Left lung (tissue), 10 donors: Measurements from ENCODE around the gene GNAT1. TPM values are rescaled to one million over a fixed set of nuclear protein-coding genes. Genes with fewer than 3 reads are reported as not detected.

Experiments used
- ATAC-seq: fragments of 200-7000 bp; cut with Tn5 transposase; one replicate; pipeline ENCODE4 v1.9.1; 2020; ENCODE audit warnings: moderate library complexity
- DNase-seq, 4 donors: peaks; one replicate each; pipeline ENCODE4 v3.0.0-alpha.2; 2013 to 2020
- H3K27ac ChIP-seq, 2 donors: fragments of 200-600 bp; sonication (generic) in 1 of 2; one replicate each; pipeline versions ENCODE4 v1.5.0 to v1.8.0; 2020 to 2021
- H3K27me3 ChIP-seq, 2 donors: fragments of 200-600 bp; sonication (generic) in 1 of 2; one replicate each; pipeline versions ENCODE4 v1.5.0 to v1.8.0; 2020 to 2021
- H3K36me3 ChIP-seq, 2 donors: fragments of 200-600 bp; sonication (generic) in 1 of 2; one replicate each; pipeline versions ENCODE4 v1.5.0 to v1.8.0; 2020 to 2021
- H3K4me1 ChIP-seq, 2 donors: fragments of 200-600 bp; one replicate each; pipeline ENCODE4 v1.8.0; 2021
- H3K4me3 ChIP-seq, 2 donors: fragments of 200-600 bp; sonication (generic) in 1 of 2; one replicate each; pipeline versions ENCODE4 v1.5.0 to v1.8.0; 2020 to 2021; ENCODE audit warnings: mild to moderate bottlenecking in 1 of 2
- H3K9me3 ChIP-seq, 2 donors: fragments of 200-600 bp; sonication (generic) in 1 of 2; one replicate each; pipeline versions ENCODE4 v1.5.0 to v1.8.0; 2020 to 2021
- intact Hi-C, 2 donors: fragments of 100-400 bp; cut with DNase I; formaldehyde crosslinking; loops; one replicate each; pipeline versions ENCODE4 v1.11.2 to v1.14.2; 2022
- polyA plus RNA-seq, 6 donors: library from polyadenylated mRNA; unstranded; fragments of 120-200 nt; gene quantifications; one replicate each; pipeline ENCODE4 v1.2.1, GENCODE V29; 2013; ENCODE audit not compliant: insufficient read length in 6 of 6
- total RNA-seq, 2 donors: library from RNA; stranded (reverse); fragmentation: NEBNext Ultra II Directional; extraction: Animal tissue kit (Norgen Biotek cat#: 25700); gene quantifications; one replicate each; pipeline ENCODE4 v1.2.1, GENCODE V29; 2021
- TF ChIP-seq, protein P1 (sequence below), 2 donors: fragments of 200-600 bp; sonication (generic) in 1 of 2; IDR thresholded peaks; one replicate each; pipeline versions ENCODE4 v1.5.0 to v1.8.0; 2021; ENCODE audit warnings: antibody characterized with exemption in 2 of 2
- donor health status: DM: no; HTN: yes; CAD: no.
- donor health status: DM: no; HTN: no; CAD: no.

GNAT1 gene
- total and polyA plus RNA-seq, 8 donors = not detected

DNA sequence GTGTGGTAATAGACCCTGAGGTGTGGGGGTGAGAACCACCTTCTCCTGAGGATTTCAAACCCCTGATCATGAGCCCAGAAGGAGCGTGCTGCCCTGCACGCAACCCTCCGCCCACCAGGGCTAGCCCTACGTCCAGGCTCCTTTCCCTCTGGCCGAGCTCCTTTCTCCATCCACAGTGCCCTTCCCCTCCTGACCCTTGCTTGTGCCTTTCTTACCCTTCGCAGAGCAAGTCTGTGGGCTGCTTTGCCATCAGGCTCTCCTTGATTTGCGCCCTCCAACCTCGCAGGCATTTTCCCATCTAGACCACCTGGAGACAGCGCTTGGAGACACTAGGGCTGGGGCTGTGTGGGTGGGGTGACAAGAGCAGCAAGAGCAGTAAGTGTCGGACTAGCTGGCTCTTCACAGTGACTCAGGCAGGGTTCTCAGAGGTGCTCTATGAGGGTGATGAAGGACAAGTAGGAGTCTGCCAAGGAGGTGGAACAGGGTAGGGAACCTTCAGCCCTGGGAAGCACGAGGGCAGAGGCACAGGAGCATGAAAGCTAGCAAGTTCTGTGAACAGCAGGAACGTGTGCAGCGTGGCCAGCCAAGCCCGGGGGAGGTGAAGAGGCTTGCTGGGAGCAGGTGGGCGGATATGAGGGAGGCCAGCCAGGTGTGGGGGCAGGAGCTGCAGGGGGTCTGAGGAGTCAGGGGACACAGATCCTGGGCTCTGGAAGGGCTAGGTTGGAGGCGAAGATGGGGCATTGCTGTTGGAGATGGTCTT is 11.1 kb downstream of the GNAT1 start:
- no peak for DNase-seq
- H3K4me3 ChIP-seq = no peak overlapping the region
- no peaks in the 10 kb centered on the region for H3K36me3 ChIP-seq
- H3K27ac ChIP-seq = no peak overlapping the region
- H3K27me3 ChIP-seq = peaks cover 28 to 86% of the 10 kb centered on the region in 2 donors
- ATAC-seq = no peak
- H3K4me1 ChIP-seq = peaks cover 9 to 13% of the 10 kb centered on the region in 2 donors
- no peaks in the 10 kb centered on the region for H3K9me3 ChIP-seq
- intact Hi-C loops = no loop called here
- TF ChIP-seq, protein P1, sequence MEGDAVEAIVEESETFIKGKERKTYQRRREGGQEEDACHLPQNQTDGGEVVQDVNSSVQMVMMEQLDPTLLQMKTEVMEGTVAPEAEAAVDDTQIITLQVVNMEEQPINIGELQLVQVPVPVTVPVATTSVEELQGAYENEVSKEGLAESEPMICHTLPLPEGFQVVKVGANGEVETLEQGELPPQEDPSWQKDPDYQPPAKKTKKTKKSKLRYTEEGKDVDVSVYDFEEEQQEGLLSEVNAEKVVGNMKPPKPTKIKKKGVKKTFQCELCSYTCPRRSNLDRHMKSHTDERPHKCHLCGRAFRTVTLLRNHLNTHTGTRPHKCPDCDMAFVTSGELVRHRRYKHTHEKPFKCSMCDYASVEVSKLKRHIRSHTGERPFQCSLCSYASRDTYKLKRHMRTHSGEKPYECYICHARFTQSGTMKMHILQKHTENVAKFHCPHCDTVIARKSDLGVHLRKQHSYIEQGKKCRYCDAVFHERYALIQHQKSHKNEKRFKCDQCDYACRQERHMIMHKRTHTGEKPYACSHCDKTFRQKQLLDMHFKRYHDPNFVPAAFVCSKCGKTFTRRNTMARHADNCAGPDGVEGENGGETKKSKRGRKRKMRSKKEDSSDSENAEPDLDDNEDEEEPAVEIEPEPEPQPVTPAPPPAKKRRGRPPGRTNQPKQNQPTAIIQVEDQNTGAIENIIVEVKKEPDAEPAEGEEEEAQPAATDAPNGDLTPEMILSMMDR (IDR thresholded peaks at IDR 0.05) = no peak

DNA sequence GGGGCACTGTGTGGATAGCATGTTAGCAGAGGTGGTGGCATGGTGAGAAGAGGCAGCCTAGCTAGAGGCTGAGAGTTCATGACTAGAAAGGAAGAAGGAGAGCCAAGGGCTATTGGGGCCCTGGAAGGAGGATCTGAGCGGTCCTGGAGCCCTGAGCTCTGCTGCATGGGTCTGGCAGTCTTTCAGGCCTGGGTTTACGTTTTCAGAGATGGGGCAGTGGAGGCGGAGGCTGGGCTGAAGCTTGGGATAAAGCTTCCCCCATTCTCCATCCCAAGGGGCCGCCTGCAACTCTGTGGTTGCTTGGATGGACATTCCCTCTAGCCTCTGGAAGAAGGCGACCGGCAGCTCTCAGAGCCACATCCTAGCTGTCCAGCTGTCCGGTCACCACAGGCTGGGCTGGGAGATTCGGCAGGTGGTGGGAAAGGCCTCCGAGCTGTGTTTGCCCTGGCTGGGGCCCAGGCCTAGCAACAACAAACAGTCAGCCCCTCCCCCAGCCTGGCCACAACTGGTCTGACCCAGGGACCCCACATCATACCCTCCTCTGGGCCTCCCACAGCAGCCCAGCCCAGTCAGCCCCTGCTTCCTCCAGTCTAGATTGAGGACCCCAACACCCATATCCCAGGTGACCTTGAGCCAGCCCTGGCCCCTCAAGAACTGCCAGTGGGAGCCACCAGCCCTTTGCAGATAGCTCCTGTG is 11.9 kb downstream of the GNAT1 start:
- Histone ChIP-seq H3K4me1 (peaks cover 9 to 13% of the 10 kb centered on the region in 2 donors), H3K27me3 (peaks cover 28 to 83% of the 10 kb centered on the region in 2 donors), H3K36me3 (no peaks in the 10 kb centered on the region), H3K9me3 (no peaks in the 10 kb centered on the region), H3K27ac (no peak overlapping the region), H3K4me3 (no peak overlapping the region)
- DNase-seq (no peak), ATAC-seq (no peak)
- intact Hi-C loops = no loop called here
- TF ChIP-seq, protein P1 (IDR thresholded peaks at IDR 0.05) = no peak

DNA sequence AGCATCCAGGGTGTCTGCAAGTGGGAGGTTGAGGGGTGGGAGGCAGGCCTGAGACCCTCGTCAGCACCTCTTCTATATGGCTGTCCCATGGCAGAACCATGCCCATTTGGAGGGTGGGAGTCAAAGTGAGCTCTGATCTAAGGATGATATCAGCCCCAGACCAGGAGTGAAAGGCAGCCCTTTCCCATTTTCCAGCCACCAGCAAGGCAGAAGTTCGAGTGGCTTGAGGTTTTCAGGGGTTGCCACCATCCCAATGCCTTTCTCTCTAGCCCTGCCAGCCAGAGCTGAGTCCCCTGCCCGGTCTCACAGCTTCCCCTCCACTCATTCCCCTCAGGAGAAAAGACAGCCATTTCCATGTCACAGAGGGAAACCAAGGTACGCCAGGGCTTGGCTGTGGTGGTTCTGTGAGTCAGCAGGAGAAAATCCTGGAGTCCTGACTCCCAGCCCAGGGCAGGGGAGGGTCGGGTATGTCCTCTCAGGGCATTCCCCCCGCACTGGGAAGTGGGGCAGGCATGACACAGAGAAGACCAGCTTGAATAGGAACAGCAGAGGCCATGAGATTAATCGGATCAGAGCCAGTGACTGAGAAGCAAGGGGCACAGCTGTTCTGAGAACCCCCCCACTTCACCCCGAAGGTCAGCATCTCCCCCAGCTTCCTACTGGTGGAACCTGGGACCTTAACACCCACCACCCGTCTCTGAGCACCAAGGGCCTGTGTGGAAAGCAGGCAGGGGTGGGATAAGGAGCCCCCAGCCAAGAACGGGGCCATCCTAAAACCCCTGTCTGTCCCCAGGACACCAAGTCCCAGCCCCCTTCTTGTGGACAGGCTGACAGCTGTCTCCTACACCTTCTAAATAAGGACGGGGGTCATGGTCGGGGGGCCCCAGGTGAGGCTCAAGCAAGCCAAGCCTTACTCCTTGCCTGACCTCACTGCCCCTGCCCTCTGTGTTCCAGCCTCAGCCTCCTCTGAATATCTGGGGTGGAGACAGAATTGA is 12.7 kb downstream of the GNAT1 start:
- no peak for ATAC-seq
- Histone ChIP-seq H3K4me1 (peaks cover 9 to 13% of the 10 kb centered on the region in 2 donors), H3K27me3 (peaks cover 28 to 74% of the 10 kb centered on the region in 2 donors), H3K36me3 (no peaks in the 10 kb centered on the region), H3K9me3 (no peaks in the 10 kb centered on the region), H3K27ac (no peak overlapping the region), H3K4me3 (no peak overlapping the region)
- no peak for DNase-seq
- TF ChIP-seq, protein P1 (IDR thresholded peaks at IDR 0.05) = no peak
- intact Hi-C loops = no loop called here

DNA sequence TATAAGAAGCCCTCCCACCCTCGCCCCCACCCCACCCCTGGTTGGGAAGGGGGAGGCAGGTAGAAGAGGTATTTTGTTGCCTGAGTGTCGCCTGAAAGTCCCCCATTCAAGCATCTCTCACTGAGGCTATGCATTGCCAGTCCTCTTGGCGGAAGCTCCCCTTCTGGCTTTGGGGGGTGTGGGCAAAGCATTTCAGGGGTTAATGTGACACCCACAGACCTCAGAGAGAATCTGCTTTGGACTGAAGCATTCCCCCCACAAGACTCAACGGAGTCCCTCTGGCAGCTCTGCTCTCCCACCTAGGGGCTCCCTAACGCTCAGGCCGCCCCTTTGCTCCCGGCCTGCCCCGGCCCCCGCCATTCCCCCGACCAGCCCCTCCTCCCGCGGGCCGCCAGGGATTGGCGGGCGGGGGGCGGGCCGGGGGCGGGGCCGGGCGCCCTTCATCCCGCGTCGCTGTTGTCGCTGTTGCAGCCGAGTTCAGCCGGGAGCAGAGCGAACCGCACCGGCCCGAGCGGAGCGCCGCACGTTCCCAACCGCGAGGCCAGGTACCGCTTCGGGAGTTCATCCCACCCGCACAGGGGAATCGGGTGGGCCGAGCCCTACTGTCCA is 13.5 kb downstream of the GNAT1 start, which contains the start of gene SLC38A3:
SLC38A3 (plus strand) TSS at position 468 of the 609 bp plus-strand sequence. CDS start 8,929 bp downstream, outside the sequence.
- Histone ChIP-seq H3K27me3 (peaks cover 28 to 66% of the 10 kb centered on the region in 2 donors), H3K9me3 (no peaks in the 10 kb centered on the region), H3K27ac (no peak within 1 kb of the TSS), H3K4me3 (peak within 1 kb of the TSS; percentile 12 to 23), H3K4me1 (peaks cover 9 to 13% of the 10 kb centered on the region in 2 donors), H3K36me3 (no peaks in the 10 kb centered on the region)
- DNase-seq = peak in 1 of 4 donors; percentile 52
- peak; percentile 78 for ATAC-seq
- TF ChIP-seq, protein P1 (IDR thresholded peaks at IDR 0.05) = no peak
- intact Hi-C loops = no loop called here
